AG09319 (cell line): ENCODE results near the gene STK33.

Experiments
- DNase-seq: peaks from one replicate; pipeline ENCODE4 v3.0.0-alpha.2; 2010; ENCODE audit warnings: low read depth; ENCODE audit errors: extremely low read depth
- CTCF ChIP-seq: IDR thresholded peaks from 2 replicates; pipeline ENCODE4 v1.5.1; 2011; ENCODE audit warnings: low read depth, mild to moderate bottlenecking, inconsistent platforms, low read length, moderate library complexity

The STK33 gene

DNA sequence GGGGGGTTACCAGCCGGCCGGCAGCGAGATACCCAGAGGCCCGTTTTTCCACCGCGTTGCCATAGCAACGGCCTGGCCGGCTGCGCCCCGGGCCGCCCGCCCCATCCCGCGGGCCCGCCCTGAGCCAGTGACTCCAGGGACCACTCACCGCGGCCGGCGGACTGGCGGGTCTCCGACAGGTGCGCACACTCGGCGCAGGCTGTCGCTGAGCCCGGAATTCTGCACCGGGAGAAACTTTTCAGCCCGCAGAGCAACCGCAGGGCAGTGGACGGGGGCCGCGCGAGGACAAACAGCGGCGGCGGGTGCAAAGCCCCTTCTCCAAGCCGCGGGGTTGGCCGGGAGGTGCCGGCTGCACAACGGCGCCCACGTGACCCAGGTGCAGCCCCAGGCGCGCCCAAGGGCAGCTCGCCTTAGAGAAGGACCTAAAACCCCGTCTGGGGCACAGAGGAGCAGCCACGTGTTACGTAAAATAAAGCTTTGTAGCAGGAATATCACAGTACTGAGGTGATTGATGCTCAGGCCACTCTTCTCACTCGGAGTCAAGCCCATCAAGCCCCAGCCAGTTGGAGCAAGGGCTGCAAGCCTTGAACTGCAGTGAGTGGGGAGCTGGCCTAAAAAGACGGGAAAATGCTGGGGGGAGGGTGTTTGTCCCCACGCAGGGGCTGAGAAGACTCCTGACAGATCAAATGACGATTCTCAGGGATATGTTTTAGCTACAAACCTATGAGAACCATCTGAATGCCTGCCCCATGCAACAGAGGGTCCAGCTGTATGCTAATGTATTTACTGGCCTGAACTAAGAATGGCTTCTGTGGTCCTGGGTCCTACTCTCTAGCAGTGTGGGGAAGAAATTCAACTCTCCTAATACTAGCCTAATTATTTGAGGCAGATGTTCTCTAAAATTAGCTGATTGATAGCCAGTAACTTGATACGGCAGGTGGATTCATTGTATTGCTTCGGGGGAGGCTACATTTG lies at the start of gene STK33:
TSS of gene STK33 (minus strand) at position 294 of the 975 bp plus-strand sequence. CDS start 119,323 bp downstream, outside the sequence.
- TF ChIP-seq CTCF: no peak
- no peak for DNase-seq

DNA sequence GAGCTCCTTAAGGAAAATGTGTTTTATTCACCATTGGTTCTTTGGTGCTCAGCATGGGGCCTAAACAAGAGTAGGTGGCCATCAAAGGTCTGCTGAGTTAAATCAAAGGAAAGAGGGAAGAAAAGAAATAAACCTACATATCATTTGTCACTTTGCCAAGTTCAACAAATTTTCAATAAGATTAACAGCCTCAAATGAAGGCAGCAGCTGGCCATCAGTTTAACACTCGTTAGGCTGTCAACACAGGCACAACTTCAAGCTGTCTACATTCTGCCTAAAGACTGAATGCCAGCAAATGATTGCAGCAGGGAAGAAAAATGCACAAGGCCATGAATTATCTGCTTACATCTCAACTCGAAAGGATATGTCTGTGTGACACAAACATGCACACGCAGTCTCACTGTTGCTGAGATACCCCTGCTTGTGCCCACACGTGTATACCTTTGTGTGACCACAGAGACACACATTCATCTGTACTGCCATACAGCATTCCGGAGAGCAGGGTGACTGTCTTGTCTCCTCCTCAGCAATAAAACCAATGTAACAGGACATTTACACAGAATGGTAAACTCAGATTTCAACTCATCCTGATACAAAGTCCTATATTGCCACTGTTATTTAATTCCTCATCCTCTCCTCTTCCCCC lies 48.3 kb upstream of the STK33 start:
- no peak for DNase-seq
- TF ChIP-seq CTCF: no peak

DNA sequence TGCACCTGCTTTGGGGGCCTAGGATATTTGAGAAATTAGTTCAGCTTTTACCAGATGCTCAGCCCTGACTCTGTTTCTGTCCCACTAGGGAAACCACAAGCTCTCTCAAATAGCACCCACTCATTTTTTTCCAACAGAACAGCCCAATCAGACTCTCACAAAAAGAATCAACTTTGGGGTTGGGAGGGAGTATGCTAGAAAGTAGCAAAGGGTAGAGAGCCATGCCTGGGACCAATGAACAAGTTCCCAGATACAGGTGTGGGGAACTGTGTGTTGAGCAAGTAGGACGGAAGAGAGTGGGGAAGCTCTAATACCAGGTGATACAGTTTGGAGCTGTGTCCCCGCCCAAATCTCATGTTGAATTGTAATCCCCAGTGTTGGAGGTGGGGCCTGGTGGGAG lies 47.3 kb upstream of the STK33 start:
- TF ChIP-seq CTCF: no peak
- no peak for DNase-seq

DNA sequence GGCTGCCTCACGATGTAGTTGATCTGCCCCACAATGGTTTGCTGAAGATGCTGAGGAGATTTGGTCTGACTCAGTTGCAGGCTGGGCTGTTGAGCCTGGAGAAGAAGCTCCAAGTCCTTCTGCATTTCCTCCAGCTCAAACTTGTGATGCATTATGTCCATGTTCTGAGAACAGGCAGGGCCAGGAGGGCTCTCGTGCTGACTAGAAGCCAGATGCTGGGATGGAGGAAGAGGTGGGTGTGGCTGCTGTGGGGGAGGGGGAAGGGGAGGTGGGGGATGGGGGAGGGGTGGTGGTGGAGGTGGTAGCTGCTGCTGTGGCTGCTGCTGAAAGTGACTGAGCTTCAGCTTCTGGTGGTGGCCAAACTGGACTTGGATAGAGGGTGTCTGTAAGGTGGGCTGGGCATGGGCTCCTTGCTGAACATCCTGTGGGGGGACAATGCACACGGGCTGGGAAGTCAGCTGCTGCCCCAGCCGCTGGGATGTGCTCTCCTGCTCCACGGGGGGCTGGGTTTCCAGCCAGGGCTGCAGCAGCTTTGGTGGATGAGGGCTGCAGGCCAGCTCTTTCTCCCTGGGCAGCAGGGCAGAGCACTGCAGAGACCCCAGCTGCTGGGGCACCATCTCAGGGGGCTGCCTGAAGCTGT lies 46.4 kb upstream of the STK33 start:
- no peak for DNase-seq

DNA sequence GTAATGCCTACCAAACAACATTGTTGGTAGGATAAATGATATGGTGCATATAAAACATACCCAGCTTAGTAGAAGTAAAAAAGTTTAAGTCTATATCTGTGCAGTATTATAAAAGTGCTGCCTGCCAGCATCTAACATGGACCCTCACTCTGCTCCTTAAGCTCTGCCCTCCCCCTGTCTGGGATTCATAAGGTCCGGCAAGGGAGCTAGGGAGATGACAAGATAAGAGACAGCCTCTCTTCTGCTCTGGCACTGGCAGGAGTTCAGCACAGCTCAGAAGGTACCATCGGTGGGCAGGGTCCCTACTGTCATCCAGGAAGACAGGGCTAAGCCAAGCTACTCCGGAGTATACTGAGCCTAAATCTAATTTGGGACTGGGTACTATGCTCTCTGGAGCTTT lies 45.6 kb upstream of the STK33 start:
- DNase-seq: no peak
- TF ChIP-seq CTCF: no peak

More for the DNA sequence above, 46.4 kb upstream of the STK33 start:
- no peak for TF ChIP-seq CTCF

- no peak for DNase-seq
- TF ChIP-seq CTCF: no peak
Observed at GRCh38 chr11:8638300-8638699, 44.3 kb upstream of the STK33 start.
